K562 (cell line): ENCODE results near the gene GPR37L1. TPM values are rescaled to one million over a fixed set of nuclear protein-coding genes. Genes with fewer than 3 reads are reported as not detected.
A peak's percentile ranks its signal among the peaks of the same experiment; 100 is the strongest.

Experiments
- ASH1L ChIP-seq: fragments of 450-650 bp; IDR thresholded peaks from 2 replicates; pipeline ENCODE4 v1.6.1; 2018; ENCODE audit warnings: borderline replicate concordance, mild to moderate bottlenecking, low read depth; ENCODE audit not compliant: partially characterized antibody
- BRD4 ChIP-seq: fragments of 200-600 bp; sonication (generic); IDR thresholded peaks from 2 replicates; pipeline ENCODE4 v1.6.1; 2017; ENCODE audit warnings: inconsistent platforms
- RREB1 ChIP-seq: fragments of 250-450 bp; sonication (Bioruptor Pico); IDR thresholded peaks from 2 replicates; pipeline ENCODE4 v1.4.0; 2020
- SUPT5H ChIP-seq: fragments of 450-650 bp; IDR thresholded peaks from 2 replicates; pipeline ENCODE4 v1.6.1; 2016
- ZBTB2 ChIP-seq: fragments of 450-650 bp; IDR thresholded peaks from 2 replicates; pipeline ENCODE4 v1.6.1; 2016; ENCODE audit warnings: antibody characterized with exemption
- ZC3H8 ChIP-seq: fragments of 450-650 bp; IDR thresholded peaks from 2 replicates; pipeline ENCODE4 v1.6.1; 2017
- ZHX1 ChIP-seq: fragments of 150-350 bp; conservative IDR thresholded peaks from 2 replicates; pipeline ENCODE4 v1.6.1; 2014; ENCODE audit warnings: low read length
- ZNF140 ChIP-seq: fragments of 250-450 bp; sonication (Bioruptor Pico); IDR thresholded peaks from 2 replicates; pipeline ENCODE4 v1.8.0; 2021; ENCODE audit warnings: moderate library complexity, mild to moderate bottlenecking, inconsistent platforms
- ZNF175 ChIP-seq: fragments of 200-800 bp; sonication (Bioruptor generic); IDR thresholded peaks from 2 replicates; pipeline ENCODE4 v1.6.1; 2016; ENCODE audit warnings: low read depth, mild to moderate bottlenecking, missing genetic modification characterization, missing compliant biosample characterization
- ZNF592 ChIP-seq: fragments of 450-650 bp; IDR thresholded peaks from 2 replicates; pipeline ENCODE4 v1.6.1; 2017; ENCODE audit warnings: antibody characterized with exemption, mild to moderate bottlenecking
- ZNF780A ChIP-seq: fragments of 250-450 bp; sonication (Bioruptor Pico); IDR thresholded peaks from 2 replicates; pipeline ENCODE4 v1.5.0; 2021; ENCODE audit warnings: mild to moderate bottlenecking
- polyA plus RNA-seq, 8 experiments: library from polyadenylated mRNA; depleted of rRNA in 4 of 8; stranded (reverse) in 5 of 8; unstranded in 3 of 8; fragments of >200 nt; fragmentation: Nextera tagmentation in 2 of 8; fragmentation: Illumina TruSeq in 1 of 8; extraction: Ambion mirVana in 2 of 8; extraction: Trizol in 1 of 8; gene quantifications; 2 replicates each; pipeline versions ENCODE4 v1.2.1 to v1.2.3, GENCODE V29; 2011 to 2014; ENCODE audit warnings: inconsistent platforms in 1 of 8, missing spikeins in 1 of 8
- total RNA-seq, 7 experiments: library from RNA; depleted of rRNA in 6 of 7; stranded (reverse); fragments of >200 nt in 6 of 7; fragmentation: Illumina TruSeq in 2 of 7; extraction: Trizol in 2 of 7; gene quantifications; 2 replicates each; pipeline versions ENCODE4 v1.2.1 to v1.2.3, GENCODE V29; 2011 to 2021; ENCODE audit warnings: low replicate concordance in 1 of 7

GPR37L1 gene
- total and polyA plus RNA-seq, 9 of the 15 experiments (the other 6 are each of a cell fraction or from before 2014, with no cell fraction given): not detected

DNA sequence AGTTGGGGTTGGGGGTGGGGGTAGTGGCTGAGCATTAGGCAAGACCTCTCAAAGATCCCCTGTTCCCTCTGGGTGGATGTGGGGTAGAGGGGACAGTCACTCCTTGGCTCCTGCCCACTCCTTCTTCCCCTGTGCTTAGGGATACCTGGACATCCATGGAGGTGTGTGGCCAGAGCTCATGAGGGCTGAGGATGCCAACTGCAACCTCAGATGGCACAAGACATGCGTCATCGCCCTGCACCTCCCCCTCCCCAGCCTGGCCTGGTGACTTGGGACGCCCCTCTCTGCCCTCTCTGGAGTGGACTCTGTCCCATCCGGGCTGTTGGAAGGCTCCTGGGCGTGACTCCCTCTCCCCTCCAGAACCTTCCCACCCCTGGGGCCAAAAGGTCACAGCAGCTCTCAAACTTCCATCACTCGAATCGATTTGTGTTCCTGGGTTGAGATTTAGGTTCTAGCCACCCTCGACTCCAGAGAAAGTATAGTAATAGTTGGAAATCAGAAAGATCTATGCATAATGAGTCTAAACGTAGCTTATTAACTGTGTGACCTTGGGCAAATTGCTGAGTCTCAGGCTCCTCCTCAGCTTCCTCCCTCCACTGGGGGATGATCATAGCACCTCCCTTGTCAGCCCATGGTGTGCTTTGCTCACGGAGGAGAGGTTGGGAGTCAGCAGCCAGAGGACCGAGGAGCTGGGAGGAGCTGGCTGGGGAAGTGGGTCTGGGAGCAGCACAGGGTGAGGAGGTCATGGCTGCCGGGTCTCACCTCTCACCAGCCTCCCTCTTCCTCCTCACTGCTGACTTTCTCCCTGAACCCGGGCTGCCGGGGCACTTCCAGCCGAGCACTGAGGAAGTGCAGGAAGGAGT, 39.9 kb downstream of the GPR37L1 start (continued):
- TF ChIP-seq RREB1 (CRISPR knock-in tag) (peak; percentile 56; the same call in 1 of the 2 replicates), ASH1L (no peak), BRD4 (peak; percentile 33; the same call in 1 of the 2 replicates), SUPT5H (peak; percentile 68), ZHX1 (no peak), ZBTB2 (0 out of 2 replicates have a peak, but pooled peaks have one; percentile 54), ZC3H8 (no peak), ZNF592 (peak; percentile 37), ZNF140 (no peak), ZNF780A (CRISPR knock-in tag) (no peak), ZNF175 (peak; percentile 14; the same call in 1 of the 2 replicates)
